Cardiac muscle cell (in vitro differentiated cells and primary cell): ENCODE measurements around the gene TRUB2. TPM values are rescaled to one million over a fixed set of nuclear protein-coding genes. Genes with fewer than 3 reads are reported as not detected.
A peak's percentile ranks its signal among the peaks of the same experiment; 100 is the strongest.

ENCODE experiments used
- DNase-seq, 2 donors: peaks; one replicate each; pipeline versions ENCODE4 v3.0.0 to v3.0.0-alpha.2; 2010 to 2017; ENCODE audit warnings: low read depth in 1 of 2, low spot score in 1 of 2
- H3K27ac ChIP-seq: fragments of 200-600 bp; sonication (generic); 2 replicates; pipeline ENCODE4 v1.5.1; 2016
- H3K27me3 ChIP-seq: fragments of 200-600 bp; sonication (generic); 2 replicates; pipeline ENCODE4 v1.6.0; 2016; ENCODE audit warnings: control low read depth
- H3K36me3 ChIP-seq: fragments of 200-600 bp; sonication (generic); 2 replicates; pipeline ENCODE4 v1.5.1; 2016; ENCODE audit warnings: control low read depth
- H3K4me1 ChIP-seq: fragments of 200-600 bp; sonication (generic); 2 replicates; pipeline ENCODE4 v1.8.1; 2017; ENCODE audit warnings: low read depth, mild to moderate bottlenecking, mixed run types
- H3K4me3 ChIP-seq: fragments of 200-600 bp; sonication (generic); 2 replicates; pipeline ENCODE4 v1.5.1; 2016; ENCODE audit warnings: mild to moderate bottlenecking
- H3K9me3 ChIP-seq: fragments of 200-600 bp; sonication (generic); 2 replicates; pipeline ENCODE4 v1.5.1; 2017; ENCODE audit warnings: low read depth, mild to moderate bottlenecking, control low read depth
- CTCF ChIP-seq: IDR thresholded peaks from 2 replicates; pipeline ENCODE4 v1.5.1; 2012; ENCODE audit warnings: low read depth, mild to moderate bottlenecking, low read length
- polyA plus RNA-seq: library from polyadenylated mRNA; unstranded; fragments of >200 nt; fragmentation: Nextera tagmentation; extraction: Ambion mirVana; gene quantifications from 2 replicates; pipeline ENCODE4 v1.2.1, GENCODE V29; 2016
- total RNA-seq: library from RNA; depleted of rRNA; stranded (reverse); fragments of >200 nt; gene quantifications from 2 replicates; pipeline ENCODE4 v1.2.3, GENCODE V29; 2016

The TRUB2 gene
- total and polyA plus RNA-seq, 2 experiments from 2014 or later = 15.5 to 63.5 TPM

- DNase-seq = peak; percentile 100
- no peaks in the 10 kb centered on the region for H3K9me3 ChIP-seq
- peak within 1 kb of the TSS; percentile 96 for H3K4me3 ChIP-seq
- TF ChIP-seq CTCF = no peak
- peak within 1 kb of the TSS; percentile 97 for H3K27ac ChIP-seq
- H3K27me3 ChIP-seq = no peaks in the 10 kb centered on the region
- H3K4me1 ChIP-seq = no peaks in the 10 kb centered on the region
- H3K36me3 ChIP-seq = peaks cover 20% of the 10 kb centered on the region
Observed at GRCh38 chr9:128276008-128276573, 46.2 kb downstream of the TRUB2 start, which contains the start of gene SWI5. Gene SWI5, plus strand, starts transcription at chr9:128276276.

DNA sequence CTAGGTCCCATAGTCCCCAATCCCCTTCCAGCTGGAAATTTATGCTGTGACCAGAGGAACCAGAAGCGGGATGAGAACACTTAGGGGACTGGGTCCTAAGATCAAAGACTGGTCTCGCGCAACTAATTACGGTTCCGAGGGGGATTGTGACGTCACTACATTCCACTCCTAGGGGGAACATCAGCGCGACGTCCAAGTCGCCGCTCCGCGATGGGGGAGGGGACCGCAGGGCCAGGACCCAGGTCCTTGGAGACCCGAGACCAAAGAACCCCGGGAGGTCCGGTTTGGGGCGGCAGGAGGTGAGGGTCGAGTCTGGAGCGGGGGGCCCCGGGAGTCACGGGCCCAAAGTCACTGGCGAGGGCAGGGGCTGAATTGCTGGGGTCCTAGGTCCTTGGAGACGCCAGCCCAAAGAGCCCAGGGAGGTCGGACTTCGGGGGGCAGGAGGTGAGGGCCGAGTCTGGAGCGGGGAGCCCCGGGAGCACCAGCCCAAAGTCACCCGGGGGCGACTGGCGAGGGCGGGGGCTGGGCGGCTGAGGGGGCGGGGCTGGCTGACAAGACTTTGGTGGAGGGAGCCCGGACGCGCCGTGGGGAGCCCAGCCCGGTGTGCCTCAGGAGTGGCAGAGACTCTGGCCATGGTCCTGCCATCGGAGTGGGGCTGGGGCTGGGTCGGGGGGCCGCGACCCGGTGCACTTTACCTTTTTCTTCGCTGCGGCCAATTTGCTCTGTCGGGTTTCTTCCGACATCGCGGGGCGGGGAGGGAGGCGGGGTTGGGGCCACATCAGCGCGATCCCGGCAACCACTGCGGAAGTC is 46.8 kb downstream of the TRUB2 start, which contains the start of gene GOLGA2:
Gene GOLGA2, minus strand, starts transcription at position 810 of the 810 bp plus-strand sequence. Its CDS starts 31 bp downstream, at position 779.
- Histone ChIP-seq H3K9me3 (no peaks in the 10 kb centered on the region), H3K27me3 (no peaks in the 10 kb centered on the region), H3K4me3 (peak within 1 kb of the TSS; percentile 96), H3K27ac (peak within 1 kb of the TSS; percentile 97), H3K4me1 (no peaks in the 10 kb centered on the region), H3K36me3 (peaks cover 20% of the 10 kb centered on the region)
- DNase-seq = peak; percentile 66 to 73
- TF ChIP-seq CTCF = no peak

DNA sequence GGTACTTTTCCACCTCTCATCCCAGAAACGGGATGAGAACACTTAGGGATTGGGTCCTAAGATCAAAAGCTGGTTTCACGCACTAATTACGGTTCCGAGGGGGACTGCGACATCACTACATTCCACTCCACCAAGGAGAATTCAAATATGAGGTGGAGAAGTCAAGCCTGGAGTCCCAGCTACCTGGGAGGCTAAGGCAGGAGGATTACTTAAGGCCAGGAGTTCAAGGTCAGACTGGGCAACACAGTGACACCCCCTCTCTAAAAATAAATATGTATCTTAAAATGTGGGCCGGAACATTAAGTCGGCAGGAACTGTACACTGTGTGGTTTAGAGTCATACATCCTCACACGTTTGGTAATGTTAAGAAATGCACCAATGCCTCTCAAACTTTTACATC is 48.0 kb downstream of the TRUB2 start:
- no peak overlapping the region for H3K27ac ChIP-seq

DNA sequence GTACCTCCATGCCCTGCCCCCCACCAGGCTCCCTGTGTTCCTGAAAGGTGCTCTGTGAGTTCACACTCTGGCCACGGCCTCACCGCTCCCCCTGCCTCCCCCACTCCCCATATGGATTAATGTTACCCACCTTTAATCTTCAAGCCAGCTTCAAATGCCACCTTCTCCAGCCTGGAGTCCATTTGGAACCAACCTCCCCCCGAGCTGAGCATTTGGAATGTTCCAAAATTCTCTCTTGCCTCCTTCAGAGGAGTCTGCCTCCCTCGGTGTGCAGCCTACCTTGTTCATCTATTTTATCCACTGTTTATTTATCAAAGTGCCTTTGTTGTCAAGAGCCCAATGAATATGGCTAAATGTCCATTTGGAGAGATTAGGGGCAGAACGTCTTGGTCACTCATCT is 50.7 kb downstream of the TRUB2 start:
- H3K4me1 ChIP-seq = no peaks in the 10 kb centered on the region
- no peak overlapping the region for H3K4me3 ChIP-seq
- no peak for TF ChIP-seq CTCF
- no peaks in the 10 kb centered on the region for H3K27me3 ChIP-seq
- no peak overlapping the region for H3K27ac ChIP-seq
- H3K36me3 ChIP-seq = peaks cover 27% of the 10 kb centered on the region
- H3K9me3 ChIP-seq = no peaks in the 10 kb centered on the region
- no peak for DNase-seq

More for the DNA sequence above, 48.0 kb downstream of the TRUB2 start:
- Histone ChIP-seq H3K4me3 (no peak overlapping the region), H3K9me3 (no peaks in the 10 kb centered on the region), H3K4me1 (no peaks in the 10 kb centered on the region), H3K36me3 (peaks cover 20% of the 10 kb centered on the region), H3K27me3 (no peaks in the 10 kb centered on the region)
- TF ChIP-seq CTCF = no peak
- DNase-seq = no peak

DNA sequence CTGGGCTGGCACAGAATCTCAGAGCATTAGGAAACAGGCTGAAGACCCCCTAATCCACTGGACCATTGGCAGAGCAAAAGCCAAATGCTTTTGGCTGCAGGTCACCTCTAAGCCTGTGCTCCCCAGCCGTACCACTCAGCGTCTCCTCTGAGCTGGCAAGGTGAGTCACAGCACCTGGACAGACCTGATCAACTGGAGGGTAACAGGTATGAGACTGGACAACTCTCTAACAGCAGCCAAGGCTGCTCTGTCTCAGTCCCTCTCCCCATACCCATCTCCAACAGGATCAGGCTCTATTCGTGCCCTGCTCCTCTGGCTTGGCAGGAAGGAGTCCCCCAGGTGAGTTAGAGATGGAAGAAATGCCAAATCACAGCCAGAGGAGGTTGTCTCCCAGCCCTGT is 51.1 kb downstream of the TRUB2 start:
- no peaks in the 10 kb centered on the region for H3K9me3 ChIP-seq
- H3K27me3 ChIP-seq = no peaks in the 10 kb centered on the region
- TF ChIP-seq CTCF = no peak
- DNase-seq = no peak
- no peak overlapping the region for H3K4me3 ChIP-seq
- no peaks in the 10 kb centered on the region for H3K4me1 ChIP-seq
- H3K36me3 ChIP-seq = peaks cover 27% of the 10 kb centered on the region
- H3K27ac ChIP-seq = no peak overlapping the region
